CD4-positive, alpha-beta memory T cell (primary cell): ENCODE data around the gene TMEM63B. TPM values are rescaled to one million over a fixed set of nuclear protein-coding genes. Genes with fewer than 3 reads are reported as not detected.
"Not testable (repeated sequence)": the region's sequence is repeated elsewhere in the genome, so short reads cannot be mapped to it uniquely, and the experiment has no call there.

Experiments used
- CTCF ChIA-PET: fragments of 350-600 bp; sonication (Branson Sonifier 250); formaldehyde crosslinking; loops from one replicate; lab custom pipeline; 2021; ENCODE audit warnings: inconsistent platforms; ENCODE audit not compliant: partially characterized antibody; lab: Charles Lee
- POLR2A ChIA-PET: fragments of 350-600 bp; sonication (Branson Sonifier 250); formaldehyde crosslinking; loops from one replicate; lab custom pipeline; 2021; ENCODE audit not compliant: partially characterized antibody; lab: Charles Lee
- DNase-seq, 5 donors: peaks; one replicate each; pipeline versions ENCODE4 v3.0.0 to v3.0.0-alpha.2; 2020 to 2022; ENCODE audit warnings: mixed read lengths in 1 of 5
- H3K27ac ChIP-seq: one replicate; pipeline ENCODE4 v1.7.0; 2013; ENCODE audit warnings: low read depth, low read length
- H3K27me3 ChIP-seq: 2 replicates; pipeline ENCODE4 v1.7.0; 2013; ENCODE audit warnings: mild to moderate bottlenecking, low read length, moderate library complexity; ENCODE audit not compliant: insufficient read depth
- H3K36me3 ChIP-seq: 2 replicates; pipeline ENCODE4 v1.7.0; 2013; ENCODE audit warnings: mild to moderate bottlenecking, low read length, moderate library complexity; ENCODE audit not compliant: insufficient read depth
- H3K4me1 ChIP-seq: 2 replicates; pipeline ENCODE4 v1.7.0; 2013; ENCODE audit warnings: mild to moderate bottlenecking, low read length, moderate library complexity; ENCODE audit not compliant: insufficient read depth
- H3K4me3 ChIP-seq, 2 donors: one replicate each; pipeline ENCODE4 v1.7.0; 2013; ENCODE audit warnings: low read length in 2 of 2, mild to moderate bottlenecking in 1 of 2
- H3K9me3 ChIP-seq, 2 donors: one replicate each; pipeline ENCODE4 v1.7.0; 2013; ENCODE audit warnings: low read length in 2 of 2, control low read depth in 1 of 2; ENCODE audit not compliant: control insufficient read depth in 1 of 2
- H3K27ac Mint-ChIP-seq, 7 donors: one replicate each; pipeline ENCODE4 v1.8.0; 2020 to 2021; ENCODE audit warnings: mixed read lengths in 7 of 7, mild to moderate bottlenecking in 6 of 7, inconsistent platforms in 3 of 7, moderate library complexity in 3 of 7
- H3K27me3 Mint-ChIP-seq, 2 donors: one replicate each; pipeline ENCODE4 v1.8.0; 2020 to 2021; ENCODE audit warnings: mixed read lengths in 2 of 2
- H3K36me3 Mint-ChIP-seq, 2 donors: one replicate each; pipeline ENCODE4 v1.8.0; 2020 to 2021; ENCODE audit warnings: mixed read lengths in 2 of 2, inconsistent platforms in 1 of 2, mild to moderate bottlenecking in 1 of 2
- H3K4me1 Mint-ChIP-seq, 4 donors: one replicate each; pipeline ENCODE4 v1.8.0; 2020 to 2021; ENCODE audit warnings: mixed read lengths in 4 of 4, mild to moderate bottlenecking in 1 of 4
- H3K4me3 Mint-ChIP-seq, 8 donors: one replicate each; pipeline ENCODE4 v1.8.0; 2020 to 2021; ENCODE audit warnings: mixed read lengths in 8 of 8, mild to moderate bottlenecking in 7 of 8, moderate library complexity in 6 of 8, inconsistent platforms in 3 of 8
- H3K9me3 Mint-ChIP-seq, 8 donors: one replicate each; pipeline ENCODE4 v1.8.0; 2020 to 2021; ENCODE audit warnings: mixed read lengths in 8 of 8, mild to moderate bottlenecking in 5 of 8, inconsistent platforms in 3 of 8, moderate library complexity in 1 of 8
- intact Hi-C: fragments of 100-400 bp; cut with micrococcal nuclease; formaldehyde crosslinking; loops from one replicate; pipeline ENCODE4 v1.15.1; 2023
- polyA plus RNA-seq, 2 donors: library from polyadenylated mRNA; unstranded; fragments of 300-500 nt; fragmentation: Illumina TruSeq; gene quantifications; one replicate each; pipeline ENCODE4 v1.2.3, GENCODE V29; 2021
- total RNA-seq, 2 experiments: library from RNA; stranded (reverse); gene quantifications; one replicate each; pipeline ENCODE4 v1.2.3, GENCODE V29; 2021

The TMEM63B gene
- total and polyA plus RNA-seq, 4 experiments from 2014 or later, result 0.91 to 24.1 (median 11.5) TPM

DNA sequence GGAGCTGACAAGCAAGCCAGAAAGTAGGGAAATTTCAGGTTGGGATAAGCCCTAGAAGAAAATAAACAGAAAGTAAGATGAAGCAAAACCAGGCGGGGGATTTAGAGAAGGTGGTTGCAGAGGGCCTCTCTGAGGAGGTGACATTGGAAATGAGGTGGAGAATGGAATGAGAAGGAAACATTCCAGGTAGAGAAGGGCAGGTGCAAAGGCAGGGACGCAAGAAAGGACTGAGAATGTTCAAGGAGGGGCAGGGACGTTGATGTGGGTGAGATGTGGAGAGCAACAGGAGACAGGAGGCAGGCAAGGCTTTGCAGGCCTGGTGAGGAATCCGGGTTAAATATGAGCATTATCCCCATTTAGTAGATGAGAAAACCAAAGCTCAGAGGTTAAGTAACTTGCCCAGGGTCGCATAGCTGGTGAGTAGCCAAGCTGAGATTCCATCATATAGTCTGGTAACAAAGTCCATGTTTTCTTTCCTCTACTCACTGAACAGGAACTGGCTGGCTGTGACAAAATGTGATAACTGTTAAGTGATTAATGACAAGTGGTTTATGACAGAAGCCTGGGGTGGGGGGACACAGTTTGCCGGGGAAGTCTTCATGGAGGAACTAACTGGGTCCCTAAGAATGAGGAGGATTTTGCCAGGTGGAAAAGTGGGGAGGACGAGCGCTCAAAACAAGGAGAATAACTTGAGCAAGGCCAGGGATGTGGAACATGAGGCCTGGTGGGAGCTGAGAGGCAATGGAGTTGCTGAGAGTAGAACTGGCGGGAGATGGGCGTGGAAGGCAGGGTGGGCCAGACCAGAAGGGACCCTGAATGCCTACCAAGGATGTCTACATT, 32.7 kb upstream of the TMEM63B start:
- H3K9me3 Mint-ChIP-seq, result no peaks in the 10 kb centered on the region
- intact Hi-C loops, result no loop called here

DNA sequence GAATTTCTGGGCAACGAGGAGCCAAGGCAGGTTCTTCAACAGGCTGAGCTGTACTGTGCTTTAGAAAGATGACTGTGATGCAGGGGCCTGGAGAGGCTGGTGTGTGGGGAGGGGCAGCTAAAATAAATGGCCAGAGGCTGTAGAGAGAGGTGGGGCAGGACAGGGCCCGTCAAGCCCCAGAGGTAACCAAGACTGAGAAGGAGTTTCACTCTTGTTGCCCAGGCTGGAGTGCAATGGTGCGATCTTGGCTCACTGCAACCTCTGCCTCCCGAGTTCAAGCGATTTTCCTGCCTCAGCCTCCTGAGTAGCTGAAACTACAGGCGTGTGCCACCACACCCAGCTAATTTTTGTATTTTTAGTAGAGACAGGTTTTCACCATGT, 32.1 kb upstream of the TMEM63B start:
- H3K4me1 ChIP-seq, intact Hi-C loops, DNase-seq, H3K9me3 Mint-ChIP-seq, H3K27me3 ChIP-seq, H3K27ac ChIP-seq, H3K4me1 Mint-ChIP-seq, H3K4me3 ChIP-seq, H3K4me3 Mint-ChIP-seq, H3K36me3 ChIP-seq, POLR2A ChIA-PET, H3K27me3 Mint-ChIP-seq, H3K9me3 ChIP-seq: not testable (repeated sequence)
- H3K36me3 Mint-ChIP-seq, result peaks cover 12 to 18% of the 10 kb centered on the region in 2 donors
- CTCF ChIA-PET, result interaction anchor here (0.9 to 5.7 kb wide), 7 partner anchors 10 to 243 kb away, joined by 3 to 50 read pairs (median 7); no protein-coding TSS in a partner anchor
- H3K27ac Mint-ChIP-seq, result peak overlapping the region in 1 of 7 donors; percentile 78

More for the DNA sequence above, 32.7 kb upstream of the TMEM63B start:
- Histone ChIP-seq H3K27ac (no peak overlapping the region), H3K9me3 (no peaks in the 10 kb centered on the region), H3K4me3 (no peak overlapping the region), H3K36me3 (no peaks in the 10 kb centered on the region), H3K4me1 (no peaks in the 10 kb centered on the region), H3K27me3 (no peaks in the 10 kb centered on the region)
- POLR2A ChIA-PET, result no interaction called here
- Mint-ChIP-seq H3K36me3 (peaks cover 12 to 17% of the 10 kb centered on the region in 2 donors), H3K27ac (peak overlapping the region in 2 of 7 donors; percentile 57 to 78), H3K4me3 (no peak overlapping the region), H3K4me1 (peaks cover 0 to 5% (median 1%) of the 10 kb centered on the region in 4 donors), H3K27me3 (no peaks in the 10 kb centered on the region)
- CTCF ChIA-PET, result interaction anchor here (0.9 to 5.7 kb wide), 7 partner anchors 10 to 244 kb away, joined by 3 to 50 read pairs (median 7); no protein-coding TSS in a partner anchor
- DNase-seq, result no peak

DNA sequence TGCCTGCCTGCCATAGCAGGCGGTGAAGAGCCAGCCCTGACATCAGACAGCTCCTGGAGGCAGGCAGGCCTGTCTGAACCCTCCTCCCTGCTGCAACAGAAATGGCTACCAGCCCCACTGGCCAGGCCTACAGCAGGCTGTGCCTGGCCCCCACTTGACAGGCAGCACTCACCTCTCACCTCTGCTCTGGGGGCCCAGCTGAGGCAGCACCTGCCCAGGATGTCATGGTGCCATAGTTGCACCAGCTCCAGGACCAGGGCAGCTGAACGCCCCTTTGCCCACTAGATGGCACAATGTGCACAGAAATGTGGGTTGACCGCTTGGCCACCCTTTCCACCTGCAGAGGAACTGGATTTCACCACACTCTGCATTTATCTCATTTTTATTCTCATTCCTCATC, 30.7 kb upstream of the TMEM63B start:
- Histone ChIP-seq H3K36me3 (no peaks in the 10 kb centered on the region), H3K9me3 (no peaks in the 10 kb centered on the region), H3K27me3 (no peaks in the 10 kb centered on the region), H3K27ac (no peak overlapping the region), H3K4me1 (no peaks in the 10 kb centered on the region), H3K4me3 (no peak overlapping the region)
- peak; percentile 67 to 76 (median 70) for DNase-seq
- ChIA-PET POLR2A (interaction anchor here (1.0 to 1.2 kb wide), 3 partner anchors 55 to 150 kb away, joined by 3 to 8 read pairs (median 3); partner anchors contain the start of gene HSP90AB1), CTCF (interaction anchor here (0.6 to 5.7 kb wide), 13 partner anchors 9 to 242 kb away, joined by 3 to 50 read pairs (median 5); no protein-coding TSS in a partner anchor)
- intact Hi-C loops, result loop anchor here (1.0 to 2.0 kb wide), 4 partner anchors 55 to 208 kb away; partner anchors contain the start of gene NFKBIE
- H3K27ac Mint-ChIP-seq, result peak overlapping the region in 3 of 7 donors; percentile 5 to 77 (median 70)
- H3K36me3 Mint-ChIP-seq, result peaks cover 12 to 20% of the 10 kb centered on the region in 2 donors
- no peak overlapping the region for H3K4me3 Mint-ChIP-seq
- no peaks in the 10 kb centered on the region for H3K27me3 Mint-ChIP-seq
- H3K4me1 Mint-ChIP-seq, result peaks cover under 1 to 7% (median 5%) of the 10 kb centered on the region in 4 donors
- no peaks in the 10 kb centered on the region for H3K9me3 Mint-ChIP-seq

DNA sequence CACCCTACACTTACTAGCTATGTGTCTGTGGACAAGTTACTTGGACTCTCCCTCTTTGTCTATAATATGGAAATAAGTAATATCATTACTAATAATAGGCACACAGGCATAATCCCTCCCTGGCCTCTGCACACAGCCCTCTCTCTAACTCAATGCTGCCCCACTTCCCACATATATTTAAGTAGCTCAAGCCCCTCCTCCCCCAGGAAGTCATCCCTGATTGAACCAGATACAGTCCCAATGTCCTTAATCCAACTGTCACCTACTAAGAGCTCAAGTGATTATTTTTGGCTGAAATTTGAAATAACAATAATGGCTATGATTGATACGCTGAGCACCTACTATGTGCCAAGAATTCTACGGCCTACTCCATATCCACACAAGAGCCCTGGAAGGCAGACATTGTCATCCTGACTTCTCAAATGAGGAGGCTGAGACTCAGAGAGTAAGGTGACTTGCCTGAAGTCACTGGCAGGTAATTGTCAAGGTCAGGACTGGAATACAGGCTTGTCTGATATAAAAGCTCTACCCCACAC, 29.5 kb upstream of the TMEM63B start:
- H3K9me3 Mint-ChIP-seq, result no peaks in the 10 kb centered on the region
- Histone ChIP-seq H3K4me3 (no peak overlapping the region), H3K27me3 (no peaks in the 10 kb centered on the region), H3K27ac (no peak overlapping the region), H3K4me1 (no peaks in the 10 kb centered on the region), H3K9me3 (no peaks in the 10 kb centered on the region), H3K36me3 (no peaks in the 10 kb centered on the region)
- ChIA-PET CTCF (interaction anchor here (0.8 to 5.7 kb wide), 14 partner anchors 9 to 240 kb away, joined by 3 to 50 read pairs (median 4); no protein-coding TSS in a partner anchor), POLR2A (interaction anchor here (1.2 kb wide), 1 partner anchor 140 kb away, joined by 3 read pairs; no protein-coding TSS in a partner anchor)
- H3K36me3 Mint-ChIP-seq, result peaks cover 12 to 24% of the 10 kb centered on the region in 2 donors
- H3K27ac Mint-ChIP-seq, result peak overlapping the region in 1 of 7 donors; percentile 15
- H3K27me3 Mint-ChIP-seq, result no peaks in the 10 kb centered on the region
- intact Hi-C loops, result loop anchor here (2.0 kb wide), 1 partner anchor 167 kb away; the partner anchor contains the start of gene NFKBIE
- no peak overlapping the region for H3K4me3 Mint-ChIP-seq
- no peak for DNase-seq
- H3K4me1 Mint-ChIP-seq, result peaks cover 8 to 16% (median 12%) of the 10 kb centered on the region in 4 donors

DNA sequence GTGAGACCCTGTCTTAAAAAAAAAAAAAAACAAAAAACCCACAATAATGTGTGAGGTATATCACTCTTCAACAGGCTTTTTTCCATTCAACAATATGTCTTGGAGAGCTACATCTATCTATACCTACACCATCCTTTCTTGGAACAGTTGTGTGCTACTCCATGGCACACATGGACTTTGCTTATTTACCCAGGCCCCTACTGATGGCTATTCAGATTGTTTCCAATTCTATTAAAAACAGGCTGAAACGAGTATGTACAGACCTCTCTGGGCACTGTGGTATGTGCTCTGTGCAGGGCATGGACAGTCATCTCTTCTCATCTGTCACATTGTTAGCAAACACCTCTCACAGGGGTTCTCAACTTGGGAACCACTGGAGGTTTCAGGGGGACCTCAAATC, 28.2 kb upstream of the TMEM63B start:
- Histone ChIP-seq H3K27me3 (no peaks in the 10 kb centered on the region), H3K4me3 (no peak overlapping the region), H3K27ac (no peak overlapping the region), H3K36me3 (peaks cover under 1% of the 10 kb centered on the region), H3K4me1 (no peaks in the 10 kb centered on the region), H3K9me3 (no peaks in the 10 kb centered on the region)
- Mint-ChIP-seq H3K27ac (peak overlapping the region in 3 of 7 donors; percentile 19 to 69 (median 38)), H3K9me3 (no peaks in the 10 kb centered on the region), H3K36me3 (peaks cover 7 to 23% of the 10 kb centered on the region in 2 donors), H3K4me3 (no peak overlapping the region), H3K4me1 (peaks cover 10 to 21% (median 17%) of the 10 kb centered on the region in 4 donors), H3K27me3 (no peaks in the 10 kb centered on the region)
- ChIA-PET POLR2A (interaction anchor here (0.7 to 1.1 kb wide), 2 partner anchors 51 to 1659 kb away, joined by 3 read pairs; no protein-coding TSS in a partner anchor), CTCF (interaction anchor here (0.7 to 5.7 kb wide), 7 partner anchors 13 to 290 kb away, joined by 3 to 50 read pairs (median 8); no protein-coding TSS in a partner anchor)
- intact Hi-C loops, result no loop called here
- no peak for DNase-seq

DNA sequence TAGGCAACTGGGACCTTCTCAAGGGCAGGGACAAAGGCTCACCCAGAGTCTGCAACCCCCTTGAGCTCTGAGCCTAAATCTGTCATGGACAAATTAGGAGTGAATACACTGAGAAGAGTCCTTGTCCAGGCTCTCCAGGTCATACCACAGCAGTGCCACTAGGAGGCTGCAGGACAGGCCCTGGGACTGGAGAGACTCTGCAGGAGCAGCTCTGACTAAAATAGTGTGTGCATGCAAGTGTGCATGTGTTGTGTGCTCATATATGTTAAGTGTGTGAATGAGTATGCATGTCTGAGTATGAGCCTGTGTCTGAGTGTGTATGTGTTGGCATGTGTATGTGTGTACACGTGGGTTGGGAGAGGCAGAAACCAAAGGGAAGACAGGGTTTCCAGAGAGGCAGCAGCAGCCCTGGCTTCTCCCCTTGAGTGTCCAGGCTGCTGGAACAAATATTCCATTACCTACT, 27.2 kb upstream of the TMEM63B start:
- Mint-ChIP-seq H3K36me3 (peaks cover 0 to 22% of the 10 kb centered on the region in 2 donors), H3K27me3 (no peaks in the 10 kb centered on the region), H3K4me3 (no peak overlapping the region), H3K4me1 (peaks cover 10 to 31% (median 18%) of the 10 kb centered on the region in 4 donors), H3K9me3 (no peaks in the 10 kb centered on the region), H3K27ac (peak overlapping the region in 4 of 7 donors; percentile 38 to 69 (median 65))
- Histone ChIP-seq H3K4me3 (no peak overlapping the region), H3K27me3 (no peaks in the 10 kb centered on the region), H3K27ac (no peak overlapping the region), H3K36me3 (peaks cover 5% of the 10 kb centered on the region), H3K4me1 (no peaks in the 10 kb centered on the region), H3K9me3 (no peaks in the 10 kb centered on the region)
- intact Hi-C loops, result no loop called here
- no peak for DNase-seq
- ChIA-PET CTCF (interaction anchor here (0.7 to 5.7 kb wide), 5 partner anchors 14 to 54 kb away, joined by 3 to 50 read pairs (median 9); no protein-coding TSS in a partner anchor), POLR2A (interaction anchor here (0.7 kb wide), 1 partner anchor 1660 kb away, joined by 3 read pairs; no protein-coding TSS in a partner anchor)
